ENCODE data around the gene SLC38A8.

Gene SLC38A8

GRCh38 chr16:83994087-83994486, 48.5 kb downstream of the SLC38A8 start:
- no peak for DNase-seq

DNA sequence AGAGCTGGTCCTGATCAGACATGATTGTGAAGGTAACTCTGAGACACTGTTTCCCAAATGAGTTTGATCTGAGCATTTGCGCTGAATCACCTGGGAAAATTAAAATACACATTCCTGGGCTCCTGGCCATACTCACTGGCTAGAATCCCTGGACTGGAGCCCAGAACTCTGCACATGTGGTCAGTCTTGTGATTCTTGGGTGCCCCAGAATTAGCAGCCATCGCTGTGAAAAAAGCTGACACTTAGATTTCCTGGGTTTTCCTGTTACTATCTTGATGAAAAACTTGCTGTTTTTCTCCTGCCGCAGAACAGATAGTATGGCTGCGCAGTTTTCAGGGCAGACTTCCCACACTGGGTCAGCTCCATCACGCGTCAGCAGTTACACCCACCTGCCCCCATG, 50.0 kb downstream of the SLC38A8 start:
- DNase-seq, result no peak

DNA sequence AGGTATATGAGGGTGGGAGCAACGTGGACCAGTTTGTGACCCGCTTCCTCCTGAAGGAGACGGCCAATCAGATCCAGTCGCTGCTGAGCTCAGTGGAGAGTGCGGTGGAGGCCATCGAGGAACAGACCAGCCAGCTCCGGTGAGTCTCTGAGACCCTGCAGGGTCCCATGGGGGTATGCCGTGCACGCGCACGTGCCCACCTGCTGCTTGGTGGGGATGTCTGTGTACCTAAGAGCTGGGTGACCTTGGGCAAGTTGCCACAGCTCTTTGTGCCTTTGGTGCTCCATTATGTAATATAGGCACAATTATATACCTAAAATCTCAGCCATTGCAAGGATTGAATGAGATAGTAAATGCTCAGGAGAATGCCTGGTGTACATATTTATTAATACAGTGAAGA, 52.1 kb downstream of the SLC38A8 start:
- DNase-seq, result no peak

DNA sequence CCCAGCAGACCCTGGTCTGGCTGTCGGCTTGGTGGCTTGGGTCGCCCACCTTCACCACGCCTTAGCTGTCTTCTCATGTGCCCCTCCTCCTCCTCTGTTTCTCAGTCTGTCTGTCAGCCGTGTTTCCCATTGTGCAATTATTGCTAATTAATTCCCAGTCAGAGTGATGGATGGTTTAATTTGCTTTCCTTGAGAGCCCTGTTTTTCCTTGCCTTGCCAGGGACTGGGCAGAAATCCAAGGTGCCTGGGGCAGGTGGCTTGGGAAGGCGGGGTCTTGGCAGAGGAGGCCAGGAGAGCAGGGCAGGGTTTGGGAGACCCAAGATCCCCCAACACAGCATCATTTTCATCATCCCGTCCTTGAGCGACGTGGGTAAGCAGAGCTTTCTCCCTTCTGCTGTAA, 53.3 kb downstream of the SLC38A8 start:
- no peak for DNase-seq

GRCh38 chr16:83983491-83983890, 59.1 kb downstream of the SLC38A8 start:
- DNase-seq, result no peak

- DNase-seq, result no peak
Measured at GRCh38 chr16:83981799-83982198, 60.8 kb downstream of the SLC38A8 start.

GRCh38 chr16:83980794-83981193, 61.8 kb downstream of the SLC38A8 start:
- no peak for DNase-seq

DNA sequence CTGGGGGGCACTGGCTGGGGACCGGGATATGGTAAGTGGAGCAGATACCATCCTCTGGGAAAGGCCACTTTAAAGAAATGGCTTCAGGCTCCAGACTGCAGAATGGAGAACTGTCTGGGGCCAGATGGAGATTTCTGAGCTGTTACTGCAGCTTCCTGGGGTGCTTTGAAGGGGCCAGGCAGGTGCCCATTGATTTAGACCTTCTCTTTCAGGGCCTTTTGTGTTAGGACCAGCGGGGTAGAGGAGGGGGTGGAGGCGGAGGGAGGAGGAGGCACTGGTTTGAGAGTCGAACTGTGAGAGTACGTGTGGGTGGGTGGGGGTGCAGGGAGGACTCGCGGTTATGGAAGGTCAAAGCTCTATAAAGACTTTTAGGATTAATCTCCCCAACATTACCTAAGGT, 63.2 kb downstream of the SLC38A8 start:
- DNase-seq, result no peak

- no peak for DNase-seq
Measured at GRCh38 chr16:83978401-83978904, 64.1 kb downstream of the SLC38A8 start.

DNA sequence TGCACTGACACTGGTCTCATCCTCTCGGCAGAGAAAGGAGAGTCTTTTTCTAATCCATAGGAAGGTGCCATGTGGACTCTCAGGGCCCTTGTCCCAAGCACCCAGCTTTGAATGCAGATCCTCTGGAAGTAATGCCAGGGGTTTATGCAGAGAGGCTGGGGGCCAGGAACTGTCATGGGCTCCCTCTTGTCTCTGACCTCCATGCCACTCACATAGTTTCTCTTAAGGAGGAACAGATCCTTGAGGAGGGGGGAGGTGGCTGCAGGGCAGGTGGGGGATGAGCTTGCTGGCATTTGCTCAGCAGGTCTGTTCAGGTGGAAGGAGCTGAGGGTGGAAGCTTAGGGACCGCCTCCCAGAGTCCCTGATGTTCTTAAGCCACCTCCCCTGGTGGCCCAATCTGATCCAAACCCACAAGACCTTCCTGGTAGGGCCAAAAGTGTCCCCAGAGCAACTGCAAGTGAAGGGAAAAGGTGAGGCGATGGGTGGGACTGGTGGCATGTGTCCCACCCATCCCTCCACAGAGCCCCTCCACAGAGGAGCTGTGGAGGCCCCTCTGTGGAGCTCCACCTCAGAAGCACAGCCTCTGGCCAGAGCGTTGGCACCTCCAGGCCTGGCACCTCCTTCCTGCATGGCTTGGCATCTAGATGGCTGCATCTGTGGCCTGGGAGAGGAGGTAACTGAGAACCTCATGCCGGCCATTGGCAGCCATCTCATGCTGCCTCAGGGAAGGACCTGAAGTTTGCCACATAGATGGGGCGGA, 65.4 kb downstream of the SLC38A8 start:
- no peak for DNase-seq

GRCh38 chr16:83975590-83976260, 66.9 kb downstream of the SLC38A8 start:
- DNase-seq, result no peak

- DNase-seq, result no peak
Measured at GRCh38 chr16:83974475-83974874, 68.1 kb downstream of the SLC38A8 start.

- no peak for DNase-seq
Measured at GRCh38 chr16:83973581-83974385, 68.8 kb downstream of the SLC38A8 start.

GRCh38 chr16:83973077-83973476, 69.5 kb downstream of the SLC38A8 start:
- DNase-seq, result no peak

DNA sequence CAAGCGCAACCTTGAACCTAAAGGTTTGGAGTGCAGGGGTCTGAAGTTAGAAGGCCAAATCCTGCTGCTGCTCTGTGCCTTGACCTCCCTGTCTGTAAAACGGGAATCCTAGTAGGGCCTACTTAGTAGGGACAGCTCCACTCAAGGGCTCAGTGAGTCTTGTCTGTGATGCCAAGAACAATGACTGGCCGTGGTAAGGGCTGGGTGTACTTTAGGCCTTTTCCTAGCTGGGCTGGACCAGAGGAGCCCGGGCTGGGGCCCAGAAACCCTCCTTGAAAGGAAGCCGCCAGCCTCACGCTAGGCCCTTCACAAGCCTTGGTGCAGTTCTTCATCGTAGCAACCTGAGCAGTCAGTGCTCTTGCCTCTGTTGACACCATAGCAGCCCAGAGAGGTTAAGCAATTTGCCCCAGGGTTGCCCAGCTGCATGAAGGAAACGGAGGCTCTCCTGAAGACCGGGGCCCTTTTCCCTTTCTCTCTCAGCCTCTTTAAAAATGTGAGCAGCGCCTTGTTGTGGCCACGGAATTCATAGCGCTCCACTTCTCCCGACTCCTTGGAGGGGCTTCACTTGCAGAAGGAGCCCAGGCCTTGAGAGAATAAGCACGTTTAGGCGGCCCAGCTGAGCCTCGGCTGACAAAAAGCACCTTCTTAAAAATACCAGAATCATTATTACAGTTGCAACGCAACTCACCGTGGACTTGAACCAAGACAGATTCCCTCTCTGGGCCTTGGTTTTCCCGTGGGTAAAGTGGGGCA, 70.2 kb downstream of the SLC38A8 start:
- DNase-seq, result no peak

DNA sequence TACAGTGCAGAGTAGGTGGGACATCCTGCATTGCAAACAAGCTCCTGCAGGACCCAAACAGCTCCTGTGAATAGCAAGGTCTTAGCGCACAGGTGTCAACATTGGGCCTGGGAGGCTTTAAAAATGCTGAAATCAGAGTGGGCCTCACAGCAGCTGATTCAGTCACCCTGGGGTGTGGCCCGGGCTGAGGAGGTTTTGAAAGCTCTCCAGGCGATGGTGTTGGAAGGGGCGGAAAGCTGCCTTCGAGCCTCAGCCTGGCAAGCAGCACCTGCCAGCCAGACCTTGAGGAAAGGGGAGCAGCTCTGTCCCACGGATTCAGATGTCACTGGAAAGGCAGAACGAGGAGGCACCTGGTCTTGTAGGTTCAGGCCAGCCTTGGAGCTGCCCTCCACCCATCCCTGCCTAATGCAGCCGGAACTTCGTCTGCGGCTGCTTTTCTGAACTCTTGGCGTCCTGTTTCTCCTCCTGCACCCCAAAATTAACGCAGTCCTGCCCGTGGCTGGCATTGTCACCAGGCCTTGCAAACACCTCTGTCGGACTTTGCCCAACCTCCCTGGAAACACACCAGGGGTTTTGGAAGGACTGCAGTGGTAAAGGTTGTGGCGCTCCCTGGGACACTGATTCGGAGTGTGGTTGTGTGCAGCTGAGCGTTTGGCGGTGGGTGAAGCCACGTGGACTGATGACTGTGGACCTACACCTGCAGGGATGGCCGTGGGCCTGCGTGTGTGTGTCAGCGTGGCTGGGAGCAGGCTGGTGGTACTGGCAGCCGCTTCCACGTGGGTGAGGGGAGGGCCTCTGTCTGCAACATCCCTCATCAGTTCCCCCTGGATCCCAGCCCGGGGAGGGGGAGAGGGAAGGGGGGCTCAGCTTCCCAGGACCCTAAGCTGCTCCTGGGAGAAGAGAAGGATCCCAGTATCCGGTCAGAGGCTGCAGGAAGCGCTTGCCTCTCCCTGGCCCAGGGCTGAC, 71.1 kb downstream of the SLC38A8 start:
- DNase-seq, result no peak

- no peak for DNase-seq
Measured at GRCh38 chr16:83970430-83970815, 72.2 kb downstream of the SLC38A8 start.

DNA sequence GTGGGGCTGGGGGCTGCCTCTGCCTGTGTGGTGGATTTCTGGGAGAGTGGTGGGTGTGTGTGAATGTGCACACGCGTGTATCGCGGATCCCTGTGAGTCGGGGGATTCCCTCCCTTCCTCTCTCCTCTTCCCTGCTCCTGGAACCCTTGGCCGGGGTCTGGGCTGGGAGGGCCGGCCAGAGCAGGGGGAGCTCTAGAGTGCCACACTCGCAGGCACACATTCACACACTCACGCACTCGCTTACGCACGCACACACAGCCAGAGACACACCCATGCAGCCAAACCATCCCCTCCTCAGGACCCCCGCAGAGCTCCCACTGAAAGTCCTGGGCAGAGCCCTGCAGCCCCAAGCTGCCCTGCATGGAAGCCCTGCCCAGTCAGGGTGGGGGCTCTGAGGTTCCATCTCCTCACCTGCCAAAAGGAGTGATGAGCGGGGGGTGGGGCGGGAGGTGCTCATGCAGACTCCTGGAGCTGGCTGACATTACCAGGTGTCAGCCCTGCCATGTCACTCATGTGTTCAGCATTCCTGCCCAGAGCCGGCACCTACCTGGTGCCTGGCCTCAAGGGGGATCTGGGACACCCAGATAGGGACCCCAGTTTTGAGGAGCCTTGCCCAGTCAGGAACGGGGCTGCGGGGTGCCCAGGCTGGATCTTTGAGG, 72.7 kb downstream of the SLC38A8 start:
- no peak for DNase-seq

DNA sequence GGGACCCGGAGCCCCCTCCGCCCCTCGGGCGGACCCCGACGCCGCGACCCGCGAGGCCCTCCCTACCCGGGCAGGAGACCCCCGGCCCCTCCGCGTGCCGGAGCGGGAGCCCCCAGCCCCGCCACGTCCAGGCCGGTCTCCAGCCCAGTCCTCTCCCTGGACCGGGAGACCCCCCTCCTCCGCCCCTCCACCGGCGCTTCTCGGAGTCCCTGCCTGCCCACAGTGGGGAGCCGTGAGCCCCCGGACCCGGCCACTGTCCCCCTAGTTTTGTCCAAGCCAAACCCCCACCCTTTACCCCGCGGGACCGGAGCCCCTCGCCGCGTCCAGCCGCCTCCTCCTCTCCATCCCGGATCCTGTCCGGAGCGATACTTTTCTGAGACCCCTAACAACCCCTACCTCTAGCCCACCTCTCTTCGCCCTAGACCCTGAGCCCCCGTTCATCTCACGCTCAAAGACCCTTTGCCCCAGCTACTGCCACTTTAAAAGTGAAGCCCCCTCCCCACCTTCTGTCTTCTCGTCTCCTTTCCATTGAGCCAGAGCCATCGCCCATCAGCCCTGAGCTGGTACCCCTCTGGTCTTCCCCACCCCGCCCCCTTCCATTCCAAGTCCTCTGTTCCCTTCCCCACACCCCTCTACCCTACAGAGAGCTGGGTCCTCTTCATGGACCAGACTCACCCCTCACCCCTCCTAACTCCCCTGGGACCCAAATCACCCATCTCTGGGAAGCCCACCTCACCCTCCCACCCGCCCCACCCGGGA, 73.5 kb downstream of the SLC38A8 start:
- no peak for DNase-seq

GRCh38 chr16:83968306-83968851, 74.2 kb downstream of the SLC38A8 start:
- no peak for DNase-seq

Data from CD4-positive, alpha-beta T cell treated with Interleukin-17A for 4 hours (primary cell).